Measurements from ENCODE around the gene ZFP92.

ZFP92 gene

GRCh38 chrX:153441296-153441695, 30.0 kb downstream of the ZFP92 start:
- H3K4me3 ChIP-seq (ENCODE audit: low read length): no peak overlapping the region
- no peak for TF ChIP-seq CTCF (conservative IDR thresholded peaks at IDR 0.05; ENCODE audit: low read length)
- DNase-seq (ENCODE audit: low read depth): no peak

GRCh38 chrX:153441981-153442380, 30.7 kb downstream of the ZFP92 start:
- no peak for DNase-seq (ENCODE audit: low read depth)
- H3K4me3 ChIP-seq (ENCODE audit: low read length): no peak overlapping the region
- no peak for TF ChIP-seq CTCF (conservative IDR thresholded peaks at IDR 0.05; ENCODE audit: low read length)

GRCh38 chrX:153442463-153442862, 31.2 kb downstream of the ZFP92 start:
- no peak for TF ChIP-seq CTCF (conservative IDR thresholded peaks at IDR 0.05; ENCODE audit: low read length)

GRCh38 chrX:153443476-153444332, 32.4 kb downstream of the ZFP92 start:
- no peak overlapping the region for H3K4me3 ChIP-seq (ENCODE audit: low read length)
- TF ChIP-seq CTCF (conservative IDR thresholded peaks at IDR 0.05; ENCODE audit: low read length): no peak
- no peak for DNase-seq (ENCODE audit: low read depth)

More at GRCh38 chrX:153442463-153442862, 31.2 kb downstream of the ZFP92 start:
- DNase-seq (ENCODE audit: low read depth): no peak
- H3K4me3 ChIP-seq (ENCODE audit: low read length): no peak overlapping the region

- TF ChIP-seq CTCF (conservative IDR thresholded peaks at IDR 0.05; ENCODE audit: low read length): no peak
- DNase-seq (ENCODE audit: low read depth): no peak
- H3K4me3 ChIP-seq (ENCODE audit: low read length): no peak overlapping the region
These were observed 33.2 kb downstream of the ZFP92 start for GRCh38 chrX:153444333-153445011.

- no peak for TF ChIP-seq CTCF (conservative IDR thresholded peaks at IDR 0.05; ENCODE audit: low read length)
- DNase-seq (ENCODE audit: low read depth): no peak
- H3K4me3 ChIP-seq (ENCODE audit: low read length): no peak overlapping the region
These were observed 34.0 kb downstream of the ZFP92 start for GRCh38 chrX:153445106-153445855.
